ENCODE data around the gene TSPAN1.
A peak's percentile ranks its signal among the peaks of the same experiment; 100 is the strongest.

Gene TSPAN1

GRCh38 chr1:46160212-46160611, 14.7 kb upstream of the TSPAN1 start:
- DNase-seq (ENCODE audit: low read depth in 1 of 2, low spot score in 1 of 2) = no peak

- peak in 1 of 2 donors; percentile 16 for DNase-seq (ENCODE audit: low read depth in 1 of 2, low spot score in 1 of 2)
Measured at GRCh38 chr1:46166521-46167462, 8.1 kb upstream of the TSPAN1 start.

GRCh38 chr1:46168477-46168876, 6.4 kb upstream of the TSPAN1 start:
- DNase-seq (ENCODE audit: low read depth in 1 of 2, low spot score in 1 of 2) = no peak

- DNase-seq (ENCODE audit: low read depth in 1 of 2, low spot score in 1 of 2) = no peak
Measured at GRCh38 chr1:46169811-46170454, 5.0 kb upstream of the TSPAN1 start.

GRCh38 chr1:46171351-46171750, 3.5 kb upstream of the TSPAN1 start:
- no peak for DNase-seq (ENCODE audit: low read depth in 1 of 2, low spot score in 1 of 2)

- no peak for DNase-seq (ENCODE audit: low read depth in 1 of 2, low spot score in 1 of 2)
Measured at GRCh38 chr1:46171871-46172270, 3.0 kb upstream of the TSPAN1 start.

- DNase-seq (ENCODE audit: low read depth in 1 of 2, low spot score in 1 of 2) = no peak
Measured at GRCh38 chr1:46172321-46172720, 2.6 kb upstream of the TSPAN1 start.

GRCh38 chr1:46173361-46173856, 1.5 kb upstream of the TSPAN1 start:
- DNase-seq (ENCODE audit: low read depth in 1 of 2, low spot score in 1 of 2) = no peak

GRCh38 chr1:46175243-46175642, 356 bp downstream of the TSPAN1 start:
- no peak for DNase-seq (ENCODE audit: low read depth in 1 of 2, low spot score in 1 of 2)

- DNase-seq (ENCODE audit: low read depth in 1 of 2, low spot score in 1 of 2) = no peak
Measured at GRCh38 chr1:46176211-46176865, 1.5 kb downstream of the TSPAN1 start, which contains the start of gene P3R3URF. P3R3URF (minus strand) TSS chr1:46176488; CDS start chr1:46176471, 17 bp downstream.

GRCh38 chr1:46179138-46180081, 4.5 kb downstream of the TSPAN1 start:
- peak; percentile 18 to 43 for DNase-seq (ENCODE audit: low read depth in 1 of 2, low spot score in 1 of 2)

GRCh38 chr1:46180082-46180616, 5.3 kb downstream of the TSPAN1 start:
- no peak for DNase-seq (ENCODE audit: low read depth in 1 of 2, low spot score in 1 of 2)

GRCh38 chr1:46181343-46182260, 6.7 kb downstream of the TSPAN1 start:
- DNase-seq (ENCODE audit: low read depth in 1 of 2, low spot score in 1 of 2) = no peak

- no peak for DNase-seq (ENCODE audit: low read depth in 1 of 2, low spot score in 1 of 2)
Measured at GRCh38 chr1:46183079-46183847, 8.4 kb downstream of the TSPAN1 start.

- DNase-seq (ENCODE audit: low read depth in 1 of 2, low spot score in 1 of 2) = no peak
Measured at GRCh38 chr1:46183926-46184557, 9.2 kb downstream of the TSPAN1 start.

GRCh38 chr1:46184920-46185658, 10.2 kb downstream of the TSPAN1 start:
- DNase-seq (ENCODE audit: low read depth in 1 of 2, low spot score in 1 of 2) = peak in 1 of 2 donors; percentile 26

- DNase-seq (ENCODE audit: low read depth in 1 of 2, low spot score in 1 of 2) = no peak
Measured at GRCh38 chr1:46186076-46186475, 11.2 kb downstream of the TSPAN1 start.

All from activated T-helper 1 cell treated with anti-CD3 and anti-CD28 coated beads, Interleukin-2, amount 50 U/mL, for 16 hours (primary cell).